Measurements from ENCODE around the gene RNU1-4. TPM values are rescaled to one million over a fixed set of nuclear protein-coding genes. Genes with fewer than 3 reads are reported as not detected.
"Not testable (repeated sequence)": the region's sequence is repeated elsewhere in the genome, so short reads cannot be mapped to it uniquely, and the experiment has no call there.

Gene RNU1-4
- polyA plus RNA-seq, 1 donor (not counting 4 experiments of a cell fraction or from before 2014, with no cell fraction given) = 67.0 TPM

- H2AFZ ChIP-seq (ENCODE audit: control insufficient read depth, low read length); dilution Hi-C loops (cut with MboI; ENCODE audit: extremely low pct_ligation_motif_present, low sequenced_read_pairs); H3K4me3 ChIP-seq (ENCODE audit: control insufficient read depth in 2 of 3, extremely low read depth in 1 of 3, insufficient read depth in 2 of 3, low read depth in 1 of 3, low read length in 3 of 3); FAIRE-seq; H3K27me3 ChIP-seq (ENCODE audit: control insufficient read depth, extremely low read depth, insufficient read depth, low read length); H4K20me1 ChIP-seq (ENCODE audit: control insufficient read depth, extremely low read depth, insufficient read depth, low read length); H3K36me3 ChIP-seq (ENCODE audit: control insufficient read depth in 2 of 2, extremely low read depth in 1 of 2, insufficient read depth in 2 of 2, low read length in 2 of 2); H3K79me2 ChIP-seq (ENCODE audit: control insufficient read depth, insufficient read depth, low read length); H3K9me3 ChIP-seq (ENCODE audit: control insufficient read depth, low read depth, low read length); H3K9me1 ChIP-seq (ENCODE audit: control insufficient read depth, extremely low read depth, insufficient read depth, low read length); DNase-seq (ENCODE audit: low read depth, low spot score); H3K27ac ChIP-seq (ENCODE audit: control insufficient read depth, insufficient read depth, low read length); H3K9ac ChIP-seq (ENCODE audit: control insufficient read depth, extremely low read depth, insufficient read depth, low read length): not testable (repeated sequence)
- Histone ChIP-seq H3K4me1 (ENCODE audit: control insufficient read depth, extremely low read depth, insufficient read depth, low read length) (peaks cover 11% of the 10 kb centered on the region), H3K4me2 (ENCODE audit: control insufficient read depth, extremely low read depth, insufficient read depth, low read depth, low read length) (peak overlapping the region; percentile 41)
These were observed 25.7 kb downstream of the RNU1-4 start for GRCh38 chr1:16765731-16766605.

DNA sequence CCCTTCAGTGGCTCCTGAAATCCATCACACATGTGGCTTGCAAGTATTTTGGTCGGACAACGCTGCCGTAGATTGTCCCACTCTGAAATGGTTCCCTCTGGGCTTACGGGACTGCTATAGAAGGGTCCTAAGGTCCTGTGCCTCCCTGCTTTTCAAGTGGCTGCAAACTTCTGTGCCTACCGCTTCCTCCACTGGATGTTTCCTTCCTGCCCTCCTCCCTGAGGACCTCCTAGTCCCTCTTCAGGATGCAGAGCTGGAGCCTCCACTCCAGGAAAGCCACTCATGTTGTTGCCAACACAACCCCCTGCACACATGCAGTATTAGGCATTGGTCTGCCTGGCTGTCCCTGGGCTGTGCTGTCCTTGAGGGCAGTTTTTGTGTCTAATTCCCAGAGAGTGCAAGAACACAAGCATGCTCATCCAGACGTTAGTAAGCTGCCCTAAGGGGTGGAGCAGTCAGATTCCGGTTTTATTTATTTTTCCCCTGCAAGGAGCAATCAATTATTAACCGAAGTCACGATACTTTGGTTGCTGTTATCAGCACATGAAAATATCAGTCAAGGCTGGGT lies 26.5 kb downstream of the RNU1-4 start:
- H3K4me1 ChIP-seq (ENCODE audit: control insufficient read depth, extremely low read depth, insufficient read depth, low read length) = peaks cover 11% of the 10 kb centered on the region
- H3K9ac ChIP-seq (ENCODE audit: control insufficient read depth, extremely low read depth, insufficient read depth, low read length); H3K79me2 ChIP-seq (ENCODE audit: control insufficient read depth, insufficient read depth, low read length); H3K4me2 ChIP-seq (ENCODE audit: control insufficient read depth, extremely low read depth, insufficient read depth, low read depth, low read length); FAIRE-seq; H2AFZ ChIP-seq (ENCODE audit: control insufficient read depth, low read length); dilution Hi-C loops (cut with MboI; ENCODE audit: extremely low pct_ligation_motif_present, low sequenced_read_pairs); H3K27ac ChIP-seq (ENCODE audit: control insufficient read depth, insufficient read depth, low read length); H4K20me1 ChIP-seq (ENCODE audit: control insufficient read depth, extremely low read depth, insufficient read depth, low read length); DNase-seq (ENCODE audit: low read depth, low spot score); H3K4me3 ChIP-seq (ENCODE audit: control insufficient read depth in 2 of 3, extremely low read depth in 1 of 3, insufficient read depth in 2 of 3, low read depth in 1 of 3, low read length in 3 of 3); H3K27me3 ChIP-seq (ENCODE audit: control insufficient read depth, extremely low read depth, insufficient read depth, low read length); H3K9me3 ChIP-seq (ENCODE audit: control insufficient read depth, low read depth, low read length); H3K36me3 ChIP-seq (ENCODE audit: control insufficient read depth in 2 of 2, extremely low read depth in 1 of 2, insufficient read depth in 2 of 2, low read length in 2 of 2); H3K9me1 ChIP-seq (ENCODE audit: control insufficient read depth, extremely low read depth, insufficient read depth, low read length): not testable (repeated sequence)

GRCh38 chr1:16770139-16770759 lies 29.9 kb downstream of the RNU1-4 start:
- H3K79me2 ChIP-seq (ENCODE audit: control insufficient read depth, insufficient read depth, low read length); H3K4me1 ChIP-seq (ENCODE audit: control insufficient read depth, extremely low read depth, insufficient read depth, low read length); H3K4me3 ChIP-seq (ENCODE audit: control insufficient read depth in 2 of 3, extremely low read depth in 1 of 3, insufficient read depth in 2 of 3, low read depth in 1 of 3, low read length in 3 of 3); H3K9me3 ChIP-seq (ENCODE audit: control insufficient read depth, low read depth, low read length); H4K20me1 ChIP-seq (ENCODE audit: control insufficient read depth, extremely low read depth, insufficient read depth, low read length); H3K27me3 ChIP-seq (ENCODE audit: control insufficient read depth, extremely low read depth, insufficient read depth, low read length); H3K9ac ChIP-seq (ENCODE audit: control insufficient read depth, extremely low read depth, insufficient read depth, low read length); H3K27ac ChIP-seq (ENCODE audit: control insufficient read depth, insufficient read depth, low read length); dilution Hi-C loops (cut with MboI; ENCODE audit: extremely low pct_ligation_motif_present, low sequenced_read_pairs); H2AFZ ChIP-seq (ENCODE audit: control insufficient read depth, low read length); H3K36me3 ChIP-seq (ENCODE audit: control insufficient read depth in 2 of 2, extremely low read depth in 1 of 2, insufficient read depth in 2 of 2, low read length in 2 of 2); H3K9me1 ChIP-seq (ENCODE audit: control insufficient read depth, extremely low read depth, insufficient read depth, low read length): not testable (repeated sequence)
- DNase-seq (ENCODE audit: low read depth, low spot score) = peak; percentile 60
- peak overlapping the region; percentile 22 for H3K4me2 ChIP-seq (ENCODE audit: control insufficient read depth, extremely low read depth, insufficient read depth, low read depth, low read length)
- FAIRE-seq = peak; percentile 53

- H3K79me2 ChIP-seq (ENCODE audit: control insufficient read depth, insufficient read depth, low read length); H3K4me2 ChIP-seq (ENCODE audit: control insufficient read depth, extremely low read depth, insufficient read depth, low read depth, low read length); DNase-seq (ENCODE audit: low read depth, low spot score); H3K9ac ChIP-seq (ENCODE audit: control insufficient read depth, extremely low read depth, insufficient read depth, low read length); H2AFZ ChIP-seq (ENCODE audit: control insufficient read depth, low read length); H4K20me1 ChIP-seq (ENCODE audit: control insufficient read depth, extremely low read depth, insufficient read depth, low read length); H3K27ac ChIP-seq (ENCODE audit: control insufficient read depth, insufficient read depth, low read length); dilution Hi-C loops (cut with MboI; ENCODE audit: extremely low pct_ligation_motif_present, low sequenced_read_pairs); H3K9me1 ChIP-seq (ENCODE audit: control insufficient read depth, extremely low read depth, insufficient read depth, low read length); H3K9me3 ChIP-seq (ENCODE audit: control insufficient read depth, low read depth, low read length); H3K27me3 ChIP-seq (ENCODE audit: control insufficient read depth, extremely low read depth, insufficient read depth, low read length); H3K36me3 ChIP-seq (ENCODE audit: control insufficient read depth in 2 of 2, extremely low read depth in 1 of 2, insufficient read depth in 2 of 2, low read length in 2 of 2); H3K4me1 ChIP-seq (ENCODE audit: control insufficient read depth, extremely low read depth, insufficient read depth, low read length); H3K4me3 ChIP-seq (ENCODE audit: control insufficient read depth in 2 of 3, extremely low read depth in 1 of 3, insufficient read depth in 2 of 3, low read depth in 1 of 3, low read length in 3 of 3); FAIRE-seq: not testable (repeated sequence)
These were observed 30.7 kb downstream of the RNU1-4 start for GRCh38 chr1:16770896-16771446.

Data from keratinocyte (primary cell).